WTC11 (cell line): ENCODE measurements around the gene RDH12. TPM values are rescaled to one million over a fixed set of nuclear protein-coding genes. Genes with fewer than 3 reads are reported as not detected.

Source experiments
- ATAC-seq: fragments of 200-7000 bp; cut with Tn5 transposase; 2 replicates; pipeline ENCODE4 v1.10.0; 2021; ENCODE audit warnings: mild to moderate bottlenecking, moderate library complexity
- CTCF ChIA-PET: fragments of 300-600 bp; sonication (Branson Sonifier 250); formaldehyde crosslinking; loops from one replicate; lab custom pipeline; 2021; ENCODE audit warnings: antibody characterized with exemption; lab: Charles Lee
- POLR2A ChIA-PET: fragments of 350-600 bp; sonication (Branson Sonifier 250); formaldehyde crosslinking; loops from one replicate; lab custom pipeline; 2021; ENCODE audit warnings: antibody characterized with exemption; lab: Charles Lee
- DNase-seq: peaks from one replicate; pipeline ENCODE4 v3.0.0; 2021; ENCODE audit warnings: low spot score
- H3K27ac Mint-ChIP-seq: 2 replicates; pipeline ENCODE4 v1.8.0; 2021; ENCODE audit warnings: mixed read lengths
- H3K27me3 Mint-ChIP-seq: 2 replicates; pipeline ENCODE4 v1.8.0; 2021; ENCODE audit warnings: low read depth, mild to moderate bottlenecking, moderate library complexity, mixed read lengths
- H3K36me3 Mint-ChIP-seq: 2 replicates; pipeline ENCODE4 v1.8.0; 2021; ENCODE audit warnings: mixed read lengths
- H3K4me1 Mint-ChIP-seq: 2 replicates; pipeline ENCODE4 v1.8.0; 2022; ENCODE audit warnings: mixed read lengths
- H3K4me3 Mint-ChIP-seq: 2 replicates; pipeline ENCODE4 v1.8.0; 2021; ENCODE audit warnings: mild to moderate bottlenecking, moderate library complexity, mixed read lengths
- H3K9me3 Mint-ChIP-seq: 2 replicates; pipeline ENCODE4 v1.8.0; 2021; ENCODE audit warnings: mixed read lengths
- CDX4 ChIP-seq: fragments of 250-450 bp; sonication (Bioruptor Pico); IDR thresholded peaks from 2 replicates; pipeline ENCODE4 v1.9.0; 2021; ENCODE audit warnings: moderate library complexity, mild to moderate bottlenecking, inconsistent platforms, borderline replicate concordance
- CREM ChIP-seq: sonication (generic); formaldehyde crosslinking; IDR thresholded peaks from 2 replicates; pipeline ENCODE4 v1.8.1; 2022; ENCODE audit warnings: mild to moderate bottlenecking, missing genetic modification reagents, moderate library complexity
- E2F5 ChIP-seq: sonication (generic); formaldehyde crosslinking; IDR thresholded peaks from 2 replicates; pipeline ENCODE4 v1.8.1; 2022; ENCODE audit warnings: mild to moderate bottlenecking, moderate library complexity, missing genetic modification reagents
- EMX1 ChIP-seq: fragments of 250-450 bp; sonication (Bioruptor Pico); IDR thresholded peaks from 2 replicates; pipeline ENCODE4 v1.8.0; 2021; ENCODE audit warnings: mild to moderate bottlenecking
- ERG ChIP-seq: fragments of 250-450 bp; sonication (Bioruptor Pico); IDR thresholded peaks from 2 replicates; pipeline ENCODE4 v1.8.0; 2021; ENCODE audit warnings: mild to moderate bottlenecking
- ETV6 ChIP-seq: sonication (generic); formaldehyde crosslinking; IDR thresholded peaks from 2 replicates; pipeline ENCODE4 v1.8.1; 2022; ENCODE audit warnings: mild to moderate bottlenecking, missing genetic modification reagents
- FOXJ3 ChIP-seq: sonication (generic); formaldehyde crosslinking; IDR thresholded peaks from 2 replicates; pipeline ENCODE4 v1.9.0; 2021; ENCODE audit warnings: missing genetic modification reagents, mild to moderate bottlenecking, borderline replicate concordance
- FOXK1 ChIP-seq: sonication (generic); formaldehyde crosslinking; IDR thresholded peaks from 2 replicates; pipeline ENCODE4 v1.8.0; 2022; ENCODE audit warnings: mild to moderate bottlenecking, moderate library complexity, missing genetic modification reagents
- IRF2 ChIP-seq: sonication (generic); formaldehyde crosslinking; IDR thresholded peaks from 2 replicates; pipeline ENCODE4 v1.8.0; 2022; ENCODE audit warnings: low read depth, missing genetic modification reagents, borderline replicate concordance
- JAZF1 ChIP-seq: fragments of 250-450 bp; sonication (Bioruptor Pico); IDR thresholded peaks from 2 replicates; pipeline ENCODE4 v1.9.0; 2021; ENCODE audit warnings: moderate library complexity, mild to moderate bottlenecking, inconsistent platforms
- JUN ChIP-seq: sonication (generic); formaldehyde crosslinking; IDR thresholded peaks from 2 replicates; pipeline ENCODE4 v1.8.0; 2023; ENCODE audit warnings: mild to moderate bottlenecking, missing genetic modification reagents
- NR1H2 ChIP-seq: sonication (generic); formaldehyde crosslinking; IDR thresholded peaks from 2 replicates; pipeline ENCODE4 v1.9.0; 2021; ENCODE audit warnings: mild to moderate bottlenecking, moderate library complexity, missing genetic modification reagents
- TEAD1 ChIP-seq: sonication (generic); formaldehyde crosslinking; IDR thresholded peaks from 2 replicates; pipeline ENCODE4 v1.8.0; 2022; ENCODE audit warnings: mild to moderate bottlenecking, missing genetic modification reagents
- TEAD4 ChIP-seq: sonication (generic); formaldehyde crosslinking; IDR thresholded peaks from 2 replicates; pipeline ENCODE4 v1.8.0; 2022; ENCODE audit warnings: mild to moderate bottlenecking, missing genetic modification reagents
- ZBTB43 ChIP-seq: sonication (generic); formaldehyde crosslinking; IDR thresholded peaks from 2 replicates; pipeline ENCODE4 v1.8.1; 2023; ENCODE audit warnings: mild to moderate bottlenecking, missing genetic modification reagents
- ZNF281 ChIP-seq: sonication (generic); formaldehyde crosslinking; IDR thresholded peaks from 2 replicates; pipeline ENCODE4 v1.8.0; 2023; ENCODE audit warnings: mild to moderate bottlenecking, missing genetic modification reagents
- ZNF512 ChIP-seq: sonication (generic); formaldehyde crosslinking; IDR thresholded peaks from 2 replicates; pipeline ENCODE4 v1.8.1; 2022; ENCODE audit warnings: missing genetic modification reagents, borderline replicate concordance
- ZNF671 ChIP-seq: fragments of 250-450 bp; sonication (Bioruptor Pico); IDR thresholded peaks from 2 replicates; pipeline ENCODE4 v1.8.0; 2021; ENCODE audit warnings: mild to moderate bottlenecking
- total RNA-seq: library from RNA; stranded (reverse); gene quantifications from 3 replicates; pipeline ENCODE4 v1.2.3, GENCODE V29; 2021

RDH12 gene
- total RNA-seq, 1 experiment from 2014 or later, result 0.77 TPM

GRCh38 chr14:67765192-67765834 lies 63.6 kb downstream of the RDH12 start:
- H3K4me3 Mint-ChIP-seq, result no peak overlapping the region
- no peaks in the 10 kb centered on the region for H3K27me3 Mint-ChIP-seq
- H3K4me1 Mint-ChIP-seq, result no peaks in the 10 kb centered on the region
- ATAC-seq (no peak), DNase-seq (no peak)
- no peaks in the 10 kb centered on the region for H3K9me3 Mint-ChIP-seq
- H3K36me3 Mint-ChIP-seq, result peaks cover 40% of the 10 kb centered on the region
- H3K27ac Mint-ChIP-seq, result no peak overlapping the region
- POLR2A ChIA-PET, result no interaction called here
- TF ChIP-seq CREM (CRISPR knock-in tag) (no peak), ZBTB43 (no peak), ZNF671 (CRISPR knock-in tag) (no peak), EMX1 (CRISPR knock-in tag) (no peak), TEAD4 (CRISPR knock-in tag) (no peak), ZNF281 (CRISPR knock-in tag) (no peak), IRF2 (CRISPR knock-in tag) (no peak), ZNF512 (no peak), ETV6 (CRISPR knock-in tag) (no peak), CDX4 (no peak), E2F5 (CRISPR knock-in tag) (no peak), JAZF1 (no peak)
- CTCF ChIA-PET, result interaction anchor here (1.3 kb wide), 1 partner anchor 61 kb away, joined by 4 read pairs; no protein-coding TSS in a partner anchor

- no peaks in the 10 kb centered on the region for H3K9me3 Mint-ChIP-seq
- DNase-seq (no peak), ATAC-seq (no peak)
- H3K4me3 Mint-ChIP-seq, result no peak overlapping the region
- no peaks in the 10 kb centered on the region for H3K27me3 Mint-ChIP-seq
- ChIA-PET CTCF (interaction anchor here (0.6 to 1.3 kb wide), 3 partner anchors 62 to 166 kb away, joined by 3 to 4 read pairs (median 3); partner anchors contain the start of gene PIGH), POLR2A (no interaction called here)
- H3K4me1 Mint-ChIP-seq, result no peaks in the 10 kb centered on the region
- H3K27ac Mint-ChIP-seq, result no peak overlapping the region
- peaks cover 39% of the 10 kb centered on the region for H3K36me3 Mint-ChIP-seq
- TF ChIP-seq TEAD1 (CRISPR knock-in tag) (no peak), ERG (CRISPR knock-in tag) (no peak), NR1H2 (CRISPR knock-in tag) (no peak), FOXK1 (CRISPR knock-in tag) (no peak), JUN (CRISPR knock-in tag) (no peak), FOXJ3 (CRISPR knock-in tag) (no peak), TEAD4 (CRISPR knock-in tag) (no peak)
These were observed 64.5 kb downstream of the RDH12 start for GRCh38 chr14:67766035-67766680.
